GM12892 (cell line): ENCODE results near the gene C1QB.

Source experiments
- DNase-seq: peaks from one replicate; pipeline ENCODE4 v3.0.0; 2011; ENCODE audit not compliant: insufficient read length
- FAIRE-seq: peaks from 2 replicates; lab custom pipeline; 2011; peaks lifted over from hg19 to GRCh38; lab: Jason Lieb, UNC
- POLR2A ChIP-seq: IDR thresholded peaks from 2 replicates; pipeline ENCODE4 v1.6.1; 2011; ENCODE audit warnings: low read depth, low read length, control low read depth
- POLR2AphosphoS5 ChIP-seq: IDR thresholded peaks from 2 replicates; pipeline ENCODE4 v1.6.1; 2011; ENCODE audit warnings: low read depth, low read length, control low read depth
- TAF1 ChIP-seq: IDR thresholded peaks from 2 replicates; pipeline ENCODE4 v1.6.1; 2011; ENCODE audit warnings: low read depth, mild to moderate bottlenecking, control low read depth, low read length, borderline replicate concordance

The C1QB gene

GRCh38 chr1:22709227-22709626 is 56.2 kb downstream of the C1QB start:
- DNase-seq: no peak
- FAIRE-seq: no peak
- TF ChIP-seq POLR2AphosphoS5: no peak
- TF ChIP-seq TAF1: no peak
- no peak for TF ChIP-seq POLR2A

DNA sequence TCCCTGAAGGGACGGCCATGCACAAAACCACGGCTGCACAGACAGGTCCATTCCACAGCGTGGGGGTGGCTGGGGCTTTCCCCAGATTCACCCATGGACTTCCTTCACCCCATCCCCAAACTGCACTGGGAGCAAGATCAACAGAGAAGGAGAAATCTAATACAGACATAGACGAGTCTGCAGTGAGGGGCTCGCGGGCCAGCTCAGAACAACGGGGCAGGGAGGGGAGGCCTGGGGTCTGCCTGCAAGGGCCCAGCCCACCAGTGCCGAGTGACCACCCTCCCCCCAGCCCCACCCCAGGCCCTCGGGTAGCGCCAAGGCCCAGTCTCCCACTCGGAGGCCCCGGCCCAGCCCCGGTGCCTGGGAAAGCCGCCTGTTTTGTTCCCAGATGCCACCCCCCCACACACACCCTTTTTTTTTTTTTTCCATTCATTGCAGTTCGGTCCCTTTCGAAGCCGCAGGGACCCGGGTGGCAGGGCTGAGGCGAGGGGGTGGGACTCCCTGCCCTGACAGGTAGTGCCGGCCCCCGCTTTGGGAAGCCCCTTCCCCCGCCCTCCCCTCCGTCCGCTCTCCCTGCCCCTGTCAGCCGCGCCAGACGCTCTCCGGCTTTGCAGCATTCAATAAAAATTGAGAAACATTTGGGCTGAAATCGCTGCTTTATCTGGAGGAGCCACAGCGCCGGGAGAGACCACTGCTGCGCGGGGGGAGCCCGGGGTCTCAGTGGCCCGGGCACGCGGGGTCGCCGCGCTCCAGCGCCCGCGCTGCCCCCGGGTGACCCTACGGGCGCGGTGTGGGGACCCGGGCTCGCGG is 57.1 kb downstream of the C1QB start:
- DNase-seq (peak; percentile 37), FAIRE-seq (no peak)
- TF ChIP-seq POLR2A (no peak), POLR2AphosphoS5 (no peak)

- FAIRE-seq (peak; percentile 73), DNase-seq (peak; percentile 51)
- no peak for TF ChIP-seq POLR2AphosphoS5
- no peak for TF ChIP-seq POLR2A
- no peak for TF ChIP-seq TAF1
Measured at GRCh38 chr1:22710701-22711049, 57.6 kb downstream of the C1QB start, which contains the start of gene EPHB2. Gene EPHB2, plus strand, starts transcription at chr1:22710839. Its CDS starts 144 bp downstream, at chr1:22710983.

DNA sequence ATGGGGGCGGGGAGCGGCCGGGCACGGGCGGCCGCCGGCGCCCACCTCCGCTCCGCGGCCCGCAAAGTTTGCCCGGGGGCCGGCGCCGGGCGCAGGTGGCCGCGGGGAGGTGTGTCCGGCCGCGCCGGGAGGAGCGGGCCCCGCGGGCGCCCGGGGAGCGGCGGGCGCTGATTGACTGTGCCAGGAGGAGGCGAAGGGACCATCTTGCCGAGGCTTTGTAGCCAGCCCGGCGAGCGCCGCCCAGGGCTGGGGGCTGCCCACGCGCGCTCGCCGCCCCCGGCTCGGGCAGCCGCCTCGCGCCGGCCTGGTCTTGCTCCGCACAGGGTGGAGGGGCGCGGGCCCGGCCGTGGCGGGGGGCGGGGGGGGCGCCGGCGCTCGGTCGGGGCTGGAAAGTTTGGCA is 58.0 kb downstream of the C1QB start:
- FAIRE-seq: no peak
- DNase-seq: no peak
- TF ChIP-seq POLR2AphosphoS5 (no peak), POLR2A (no peak), TAF1 (no peak)
